GM18505 (cell line): ENCODE results near the gene AK5.
"Not testable (repeated sequence)": the region's sequence is repeated elsewhere in the genome, so short reads cannot be mapped to it uniquely, and the experiment has no call there.

Source experiments
- ATAC-seq: cut with Tn5 transposase; IDR thresholded peaks from one replicate; pipeline ENCODE4 v1.9.1; 2021; ENCODE audit not compliant: unreplicated experiment
- POLR2A ChIP-seq: IDR thresholded peaks from 4 replicates; pipeline ENCODE4 v1.6.1; 2011; ENCODE audit warnings: borderline replicate concordance; ENCODE audit not compliant: insufficient read depth, insufficient read length; ENCODE audit errors: extremely low read depth

The AK5 gene

GRCh38 chr1:77412069-77412819 lies 130.4 kb downstream of the AK5 start:
- ATAC-seq: no peak
- no peak for TF ChIP-seq POLR2A

GRCh38 chr1:77412820-77413530 lies 131.2 kb downstream of the AK5 start:
- ATAC-seq: peak; percentile 34
- no peak for TF ChIP-seq POLR2A

GRCh38 chr1:77413541-77414335 lies 131.9 kb downstream of the AK5 start:
- ATAC-seq: peak; percentile 81
- TF ChIP-seq POLR2A: no peak

GRCh38 chr1:77415579-77415978 lies 133.8 kb downstream of the AK5 start:
- TF ChIP-seq POLR2A: no peak
- no peak for ATAC-seq

GRCh38 chr1:77416692-77417450 lies 135.1 kb downstream of the AK5 start:
- ATAC-seq: no peak
- TF ChIP-seq POLR2A: no peak

- not testable (repeated sequence) for ATAC-seq
Observed at GRCh38 chr1:77418055-77418454, 136.2 kb downstream of the AK5 start.

- ATAC-seq: no peak
- TF ChIP-seq POLR2A: no peak
Observed at GRCh38 chr1:77421504-77422233, 139.8 kb downstream of the AK5 start.

- TF ChIP-seq POLR2A: no peak
- no peak for ATAC-seq
Observed at GRCh38 chr1:77424236-77424635, 142.4 kb downstream of the AK5 start.

- no peak for ATAC-seq
- no peak for TF ChIP-seq POLR2A
Observed at GRCh38 chr1:77428068-77428467, 146.2 kb downstream of the AK5 start.

- no peak for TF ChIP-seq POLR2A
- no peak for ATAC-seq
Observed at GRCh38 chr1:77430966-77431690, 149.3 kb downstream of the AK5 start.

GRCh38 chr1:77433934-77434333 lies 152.1 kb downstream of the AK5 start:
- no peak for ATAC-seq
- no peak for TF ChIP-seq POLR2A

GRCh38 chr1:77434967-77435366 lies 153.1 kb downstream of the AK5 start:
- TF ChIP-seq POLR2A: no peak
- no peak for ATAC-seq
